ENCODE results near the gene IRF4. TPM values are rescaled to one million over a fixed set of nuclear protein-coding genes. Genes with fewer than 3 reads are reported as not detected.

Gene IRF4
- total RNA-seq, 4 donors from 2014 or later, result 0.26 to 0.56 (median 0.31) TPM; not detected in 1

DNA sequence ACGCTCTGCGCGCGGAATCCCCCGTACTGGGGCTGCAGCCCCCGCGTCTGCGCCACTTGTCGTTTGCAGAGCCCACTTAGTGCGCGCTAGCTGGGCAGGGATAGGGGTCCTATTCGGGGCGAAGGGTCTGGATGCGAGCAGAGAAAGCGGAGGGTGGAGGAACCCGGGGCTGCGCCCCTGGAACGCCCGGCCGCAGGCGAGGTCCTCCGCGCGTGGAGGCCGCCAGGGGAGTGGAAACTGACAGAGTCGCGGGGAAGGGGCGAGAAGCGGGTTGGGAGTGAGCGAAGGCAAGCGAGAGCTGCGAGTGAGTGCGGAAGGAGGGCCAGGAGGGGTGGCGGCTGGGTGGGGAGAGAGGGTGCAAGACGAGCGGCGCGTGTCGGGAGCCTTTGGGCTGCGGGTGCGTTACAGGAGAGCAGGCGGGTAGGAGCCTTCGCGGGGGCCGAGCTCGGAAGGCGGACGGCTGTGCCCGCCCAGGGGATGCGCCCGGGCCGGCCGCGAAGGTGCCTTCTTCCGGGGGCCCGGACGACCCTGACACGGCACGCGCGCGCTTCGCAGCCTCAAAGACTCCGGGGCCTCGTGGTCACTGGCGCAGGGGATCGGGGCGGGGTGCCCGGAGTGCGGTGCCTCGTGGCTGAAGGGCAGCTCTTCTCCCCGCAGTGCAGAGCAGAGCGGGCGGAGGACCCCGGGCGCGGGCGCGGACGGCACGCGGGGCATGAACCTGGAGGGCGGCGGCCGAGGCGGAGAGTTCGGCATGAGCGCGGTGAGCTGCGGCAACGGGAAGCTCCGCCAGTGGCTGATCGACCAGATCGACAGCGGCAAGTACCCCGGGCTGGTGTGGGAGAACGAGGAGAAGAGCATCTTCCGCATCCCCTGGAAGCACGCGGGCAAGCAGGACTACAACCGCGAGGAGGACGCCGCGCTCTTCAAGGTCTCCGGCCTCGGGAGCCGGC, 1.2 kb downstream of the IRF4 start:
- Histone ChIP-seq H3K4me1 (peaks cover 5 to 20% of the 10 kb centered on the region in 2 donors), H3K27ac (no peak overlapping the region), H3K36me3 (no peaks in the 10 kb centered on the region), H3K4me3 (peak overlapping the region; percentile 31 to 49 (median 42)), H3K9me3 (no peaks in the 10 kb centered on the region), H3K27me3 (peaks cover 66 to 81% (median 74%) of the 10 kb centered on the region in 3 donors)
- no peak for TF ChIP-seq CTCF (IDR thresholded peaks at IDR 0.05 in 4 of 5, conservative IDR thresholded peaks at IDR 0.05 in 1 of 5)
- TF ChIP-seq POLR2A (IDR thresholded peaks at IDR 0.05), result no peak
- ATAC-seq (no peak), DNase-seq (no peak)
- intact Hi-C loops (cut with DNase I; ENCODE audit: low total_unique reads), result no loop called here
- in situ Hi-C loops (cut with MboI; ENCODE audit: low sequenced_read_pairs in 4 of 4), result no loop called here

DNA sequence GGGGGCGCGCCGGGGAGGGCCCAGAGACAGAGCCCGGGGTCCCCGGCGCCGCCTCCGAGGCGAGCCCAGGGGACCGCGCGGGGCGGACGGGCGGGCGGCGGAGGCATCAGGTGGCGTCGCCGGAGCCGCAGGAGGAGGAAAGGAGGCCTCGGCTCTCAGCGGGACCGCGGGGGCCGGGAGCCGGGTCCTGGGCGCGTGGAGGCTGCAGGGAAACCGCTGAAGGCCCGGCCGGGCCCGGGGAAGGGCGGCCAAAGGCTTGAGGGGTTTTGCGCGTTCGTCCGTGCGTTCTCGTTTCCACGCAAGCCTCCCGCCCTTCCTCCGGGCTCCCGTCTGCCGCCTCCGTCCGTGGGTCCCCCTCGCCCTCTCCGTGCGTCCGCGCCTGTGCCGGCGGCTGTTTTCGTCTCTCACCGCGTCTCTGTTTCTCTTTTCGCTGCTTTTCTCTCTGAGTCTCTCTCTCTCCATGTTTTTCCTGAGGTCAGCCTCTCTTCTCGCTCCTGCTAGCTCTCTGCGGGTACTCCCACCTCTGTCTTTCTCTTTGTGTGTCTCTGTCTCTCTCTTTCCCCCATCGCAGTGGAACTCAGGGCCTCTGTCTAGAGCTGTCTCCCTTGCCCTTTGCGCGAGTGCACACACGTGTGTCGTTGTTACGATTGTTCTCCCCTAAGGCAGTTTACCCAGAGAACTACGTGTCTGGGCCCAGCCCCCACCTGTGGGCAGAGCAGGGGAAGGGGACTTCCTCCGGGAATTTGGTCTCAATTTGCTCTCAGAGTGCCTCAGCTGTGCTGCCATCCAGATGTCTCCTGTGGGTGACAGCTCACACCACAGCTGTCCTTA, 2.1 kb downstream of the IRF4 start:
- intact Hi-C loops (cut with DNase I; ENCODE audit: low total_unique reads), result no loop called here
- peaks cover 5 to 20% of the 10 kb centered on the region in 2 donors for H3K4me1 ChIP-seq
- in situ Hi-C loops (cut with MboI; ENCODE audit: low sequenced_read_pairs in 4 of 4), result no loop called here
- no peak for DNase-seq
- TF ChIP-seq CTCF (IDR thresholded peaks at IDR 0.05 in 4 of 5, conservative IDR thresholded peaks at IDR 0.05 in 1 of 5) (no peak), POLR2A (IDR thresholded peaks at IDR 0.05) (no peak)
- peak overlapping the region in 3 of 4 donors; percentile 19 to 45 (median 21) for H3K4me3 ChIP-seq
- H3K9me3 ChIP-seq, result no peaks in the 10 kb centered on the region
- H3K27me3 ChIP-seq, result peaks cover 66 to 80% (median 75%) of the 10 kb centered on the region in 3 donors
- H3K27ac ChIP-seq, result no peak overlapping the region
- no peak for ATAC-seq
- H3K36me3 ChIP-seq, result no peaks in the 10 kb centered on the region

DNA sequence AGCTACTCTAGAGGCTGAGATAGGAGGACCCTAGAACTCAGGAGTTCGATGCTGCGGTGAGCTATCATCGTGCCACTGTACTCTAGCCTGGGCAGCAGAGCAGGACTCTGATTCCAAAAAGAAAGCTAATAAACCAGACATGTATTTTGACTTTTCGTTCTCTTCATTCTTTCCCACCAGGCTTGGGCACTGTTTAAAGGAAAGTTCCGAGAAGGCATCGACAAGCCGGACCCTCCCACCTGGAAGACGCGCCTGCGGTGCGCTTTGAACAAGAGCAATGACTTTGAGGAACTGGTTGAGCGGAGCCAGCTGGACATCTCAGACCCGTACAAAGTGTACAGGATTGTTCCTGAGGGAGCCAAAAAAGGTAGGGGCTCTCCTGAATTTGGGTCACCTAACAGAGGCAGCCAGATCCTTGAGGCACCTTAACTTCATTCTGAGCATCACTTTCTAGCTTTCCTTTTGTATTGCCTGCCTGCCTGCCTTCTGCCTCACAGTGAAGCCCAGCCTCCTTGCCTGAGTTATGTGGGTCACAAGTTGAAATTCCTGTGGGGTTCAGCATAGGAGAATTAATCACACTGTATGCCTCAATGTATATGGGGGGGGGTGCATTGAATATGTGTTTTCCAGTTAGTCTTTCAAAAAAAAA, 3.2 kb downstream of the IRF4 start:
- Histone ChIP-seq H3K27ac (no peak overlapping the region), H3K9me3 (no peaks in the 10 kb centered on the region), H3K4me1 (peaks cover 5 to 20% of the 10 kb centered on the region in 2 donors), H3K36me3 (no peaks in the 10 kb centered on the region), H3K27me3 (peaks cover 57 to 74% (median 64%) of the 10 kb centered on the region in 3 donors), H3K4me3 (no peak overlapping the region)
- DNase-seq (no peak), ATAC-seq (no peak)
- TF ChIP-seq CTCF (IDR thresholded peaks at IDR 0.05 in 4 of 5, conservative IDR thresholded peaks at IDR 0.05 in 1 of 5) (no peak), POLR2A (IDR thresholded peaks at IDR 0.05) (no peak)
- intact Hi-C loops (cut with DNase I; ENCODE audit: low total_unique reads) (no loop called here), in situ Hi-C loops (cut with MboI; ENCODE audit: low sequenced_read_pairs in 4 of 4) (no loop called here)

DNA sequence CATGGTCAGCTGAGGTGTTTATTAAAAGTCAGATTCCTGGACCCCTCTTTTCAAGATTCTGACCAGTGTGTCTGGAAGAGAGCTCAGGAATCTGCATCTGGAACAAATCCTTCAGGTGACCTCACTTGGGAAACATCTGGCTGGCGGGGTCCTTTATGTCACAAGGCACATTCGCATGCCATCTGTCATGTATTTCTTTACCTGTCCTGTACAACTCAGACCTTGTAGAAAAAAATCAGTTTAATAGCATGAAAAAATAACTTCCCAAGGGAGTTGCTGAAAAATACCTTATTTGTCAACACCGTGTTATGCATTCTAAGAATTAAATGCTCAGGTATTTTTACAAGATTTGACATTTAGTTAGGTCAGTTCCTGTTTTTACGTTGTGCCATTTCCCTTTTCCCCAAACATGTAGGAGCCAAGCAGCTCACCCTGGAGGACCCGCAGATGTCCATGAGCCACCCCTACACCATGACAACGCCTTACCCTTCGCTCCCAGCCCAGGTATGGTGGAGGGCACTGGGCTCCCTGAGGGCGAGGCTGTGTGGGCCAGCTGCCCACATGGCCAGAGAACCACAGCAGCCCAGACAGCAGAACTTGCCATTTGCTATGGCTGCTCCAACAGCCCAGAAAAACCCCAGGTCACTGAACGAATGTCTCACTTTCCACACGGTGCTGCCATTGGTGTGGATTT, 4.0 kb downstream of the IRF4 start:
- intact Hi-C loops (cut with DNase I; ENCODE audit: low total_unique reads), result no loop called here
- Histone ChIP-seq H3K4me3 (no peak overlapping the region), H3K27ac (no peak overlapping the region), H3K36me3 (no peaks in the 10 kb centered on the region), H3K4me1 (peaks cover 5 to 20% of the 10 kb centered on the region in 2 donors), H3K27me3 (peaks cover 49 to 69% (median 56%) of the 10 kb centered on the region in 3 donors), H3K9me3 (no peaks in the 10 kb centered on the region)
- TF ChIP-seq POLR2A (IDR thresholded peaks at IDR 0.05), result no peak
- TF ChIP-seq CTCF (IDR thresholded peaks at IDR 0.05 in 4 of 5, conservative IDR thresholded peaks at IDR 0.05 in 1 of 5), result no peak
- no peak for ATAC-seq
- no peak for DNase-seq
- in situ Hi-C loops (cut with MboI; ENCODE audit: low sequenced_read_pairs in 4 of 4), result no loop called here

All from gastrocnemius medialis (tissue), 4 donors.